Gastroesophageal sphincter (tissue), 3 donors: Measurements from ENCODE around the gene ADAM23.

Experiments
- POLR2A ChIP-seq, 2 donors: fragments of 450-650 bp; IDR thresholded peaks; one replicate each; pipeline ENCODE4 v1.6.1; 2017; ENCODE audit warnings: antibody characterized with exemption in 2 of 2, mild to moderate bottlenecking in 2 of 2, moderate library complexity in 1 of 2
- TF ChIP-seq, protein P1 (sequence below), 4 experiments: fragments of 200-600 bp in 2 of 4; fragments of 450-650 bp in 2 of 4; sonication (generic) in 1 of 4; IDR thresholded peaks; one replicate each; pipeline ENCODE4 v1.5.1; 2017 to 2019; ENCODE audit warnings: antibody characterized with exemption in 4 of 4, mild to moderate bottlenecking in 2 of 4, moderate library complexity in 2 of 4

DNA sequence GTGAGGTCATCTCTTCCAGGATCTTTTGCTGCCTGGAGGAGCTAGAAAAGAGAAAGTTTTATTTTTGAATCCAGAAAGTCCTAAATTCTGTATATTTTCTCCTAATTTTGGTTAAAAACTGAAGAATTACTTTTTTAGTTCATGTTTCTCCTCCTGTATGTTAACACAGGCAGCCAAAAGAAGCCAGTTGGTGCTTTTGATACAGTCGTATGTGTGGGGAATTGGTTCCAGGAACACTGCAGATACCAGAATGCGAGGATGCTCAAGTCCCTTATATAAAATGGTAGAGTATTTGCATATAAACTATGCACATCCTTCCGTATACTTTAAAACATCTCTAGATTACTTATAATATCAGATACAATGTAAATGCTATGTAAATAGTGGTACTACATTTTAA lies 22.6 kb upstream of the ADAM23 start:
- TF ChIP-seq, protein P1, sequence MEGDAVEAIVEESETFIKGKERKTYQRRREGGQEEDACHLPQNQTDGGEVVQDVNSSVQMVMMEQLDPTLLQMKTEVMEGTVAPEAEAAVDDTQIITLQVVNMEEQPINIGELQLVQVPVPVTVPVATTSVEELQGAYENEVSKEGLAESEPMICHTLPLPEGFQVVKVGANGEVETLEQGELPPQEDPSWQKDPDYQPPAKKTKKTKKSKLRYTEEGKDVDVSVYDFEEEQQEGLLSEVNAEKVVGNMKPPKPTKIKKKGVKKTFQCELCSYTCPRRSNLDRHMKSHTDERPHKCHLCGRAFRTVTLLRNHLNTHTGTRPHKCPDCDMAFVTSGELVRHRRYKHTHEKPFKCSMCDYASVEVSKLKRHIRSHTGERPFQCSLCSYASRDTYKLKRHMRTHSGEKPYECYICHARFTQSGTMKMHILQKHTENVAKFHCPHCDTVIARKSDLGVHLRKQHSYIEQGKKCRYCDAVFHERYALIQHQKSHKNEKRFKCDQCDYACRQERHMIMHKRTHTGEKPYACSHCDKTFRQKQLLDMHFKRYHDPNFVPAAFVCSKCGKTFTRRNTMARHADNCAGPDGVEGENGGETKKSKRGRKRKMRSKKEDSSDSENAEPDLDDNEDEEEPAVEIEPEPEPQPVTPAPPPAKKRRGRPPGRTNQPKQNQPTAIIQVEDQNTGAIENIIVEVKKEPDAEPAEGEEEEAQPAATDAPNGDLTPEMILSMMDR (IDR thresholded peaks at IDR 0.05), result no peak
- no peak for TF ChIP-seq POLR2A (IDR thresholded peaks at IDR 0.05)
